NCI-H1436 treated with DMSO at 0.1 percent for 48 hours (cell line): Measurements from ENCODE around the gene KCNB1.

ENCODE experiments used
- DNase-seq: peaks from one replicate; lab custom pipeline; 2025; lab: John Stamatoyannopoulos, UW

KCNB1 gene

DNA sequence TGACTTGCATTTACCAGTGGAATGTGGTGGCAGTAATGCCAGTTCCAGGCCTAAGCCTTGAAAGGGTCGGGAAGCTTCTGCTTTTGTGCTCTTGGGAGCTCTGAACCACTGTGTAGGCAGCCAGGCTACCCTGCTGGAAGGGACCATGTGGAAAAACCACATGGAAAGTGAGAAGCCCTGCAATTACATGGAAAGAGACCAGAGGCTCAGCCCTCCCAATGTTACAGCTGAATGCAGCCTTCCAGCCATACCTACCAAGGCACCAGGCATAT is 14.9 kb upstream of the KCNB1 start:
- no peak for DNase-seq

DNA sequence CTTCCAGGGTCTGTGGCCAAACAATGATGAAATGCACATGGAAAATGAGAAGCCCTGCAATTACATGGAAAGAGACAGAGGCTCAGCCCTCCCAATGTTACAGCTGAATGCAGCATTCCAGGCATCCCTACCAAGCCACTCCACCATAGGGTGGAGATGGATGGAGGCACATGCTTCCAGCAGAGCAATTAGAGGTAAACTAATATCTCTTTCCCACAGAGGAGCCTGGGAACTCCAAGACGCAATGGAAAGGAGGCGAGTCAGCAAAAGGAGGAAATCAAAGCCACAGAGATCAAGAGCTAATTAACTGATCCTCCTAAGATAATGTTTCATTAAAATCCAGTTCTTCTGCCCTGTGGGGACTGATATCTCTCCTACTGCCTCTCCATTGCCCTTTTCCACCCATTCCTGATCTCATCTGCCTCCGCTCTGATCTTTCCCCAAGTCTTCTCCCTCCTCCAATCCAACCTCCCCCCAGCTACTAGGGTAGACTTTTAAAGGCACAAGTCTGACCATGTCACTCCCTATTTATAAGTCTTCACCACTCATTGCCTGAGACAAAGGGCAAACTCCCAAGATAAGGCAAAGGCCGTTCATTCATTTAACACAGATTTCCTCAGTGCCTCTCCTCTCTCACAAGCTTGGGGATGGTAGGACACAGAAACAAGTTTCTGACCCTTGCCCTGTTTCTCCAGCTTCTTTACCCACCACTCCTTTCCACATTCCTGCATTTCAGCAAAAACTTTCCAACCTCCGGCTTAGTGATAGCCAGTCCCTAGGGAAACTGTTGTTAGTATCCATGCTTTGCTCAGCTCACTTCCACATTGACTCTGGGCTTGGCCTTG is 14.3 kb upstream of the KCNB1 start:
- no peak for DNase-seq

DNA sequence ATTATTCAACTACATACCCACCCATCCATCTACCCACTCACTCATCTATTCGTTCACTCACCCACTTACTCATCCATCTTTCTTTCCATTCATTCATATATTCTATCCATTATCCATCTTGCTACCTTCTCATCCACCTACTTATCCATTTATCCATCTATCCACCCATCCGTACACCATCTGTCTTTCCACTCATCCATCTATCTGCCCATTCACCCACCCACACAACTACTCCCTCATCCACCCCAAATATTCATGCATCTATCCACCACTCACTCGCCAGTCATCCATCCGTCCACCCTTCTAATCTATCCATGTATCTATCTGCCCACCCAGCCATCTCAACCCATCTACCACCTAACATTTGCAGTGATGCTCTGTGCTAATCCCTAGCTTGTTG is 13.6 kb upstream of the KCNB1 start:
- no peak for DNase-seq

DNA sequence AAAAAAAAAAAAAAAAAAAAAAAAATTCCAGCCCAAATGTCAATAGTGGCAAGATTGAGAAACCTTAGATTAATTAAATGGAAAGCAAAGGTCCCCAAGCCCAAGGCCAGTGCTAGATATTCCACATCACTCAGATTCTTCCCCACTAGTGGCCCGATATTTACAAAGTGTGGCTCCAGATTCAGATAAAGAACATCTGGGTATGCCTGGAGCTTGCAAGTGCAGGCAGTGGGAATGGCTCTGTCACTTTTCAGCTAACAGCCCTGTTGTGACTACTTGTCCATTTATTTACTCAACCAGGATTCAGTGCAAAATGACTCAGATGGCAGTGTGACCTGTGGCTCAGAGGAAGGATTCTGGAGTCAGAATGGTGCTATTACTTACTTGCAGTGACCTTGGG is 8.2 kb upstream of the KCNB1 start:
- DNase-seq, result no peak

- DNase-seq, result no peak
Observed at GRCh38 chr20:49489688-49490087, 7.2 kb upstream of the KCNB1 start.

GRCh38 chr20:49486064-49486463 is 3.6 kb upstream of the KCNB1 start:
- no peak for DNase-seq

GRCh38 chr20:49485563-49485962 is 3.1 kb upstream of the KCNB1 start:
- no peak for DNase-seq

DNA sequence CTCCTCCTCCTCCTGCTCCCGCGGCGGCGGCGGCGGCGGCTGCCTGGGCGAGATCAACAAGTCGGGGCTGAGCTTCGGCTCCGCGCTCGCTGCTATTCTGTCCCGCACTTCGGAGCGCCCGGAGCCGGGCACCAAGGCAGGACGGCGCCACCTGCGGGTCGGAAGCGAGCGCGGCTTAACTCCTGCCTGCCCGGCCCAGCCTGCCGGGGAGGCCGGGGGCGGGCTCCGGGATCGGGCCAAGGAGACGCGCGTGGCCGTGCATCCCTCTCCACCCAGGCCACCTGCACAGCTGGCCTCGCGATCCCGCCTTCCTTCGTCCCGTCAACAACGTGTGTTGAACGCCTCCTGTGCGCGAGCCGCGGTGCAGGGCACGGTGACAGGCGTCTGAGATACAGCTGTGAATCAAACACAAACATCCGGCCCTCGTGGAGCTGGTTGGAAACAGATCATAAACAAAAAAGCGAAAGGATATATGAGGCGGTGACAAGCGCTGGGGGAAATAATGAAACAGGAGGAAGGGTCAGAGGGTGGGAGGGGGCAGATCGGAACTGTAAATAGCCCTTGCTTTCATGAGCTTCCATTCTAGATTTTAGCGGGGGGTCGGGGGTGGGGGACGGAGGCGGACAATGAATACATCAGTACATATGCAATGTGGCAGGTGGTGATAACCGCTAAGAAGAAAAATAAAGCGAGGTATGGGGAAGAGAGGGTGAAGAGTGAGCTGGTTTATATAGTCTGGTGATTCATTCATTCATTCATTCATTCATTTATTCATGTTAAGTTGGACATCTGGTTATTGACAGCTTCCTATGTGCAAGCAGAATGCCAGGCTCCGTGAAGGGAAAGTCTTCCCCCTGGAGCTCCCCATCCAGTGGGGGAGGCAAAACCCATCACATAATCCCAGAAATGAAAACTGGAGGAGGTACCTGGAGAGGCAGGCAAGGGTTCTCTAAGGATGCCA is 2.0 kb upstream of the KCNB1 start:
- peak; percentile 8 for DNase-seq

DNA sequence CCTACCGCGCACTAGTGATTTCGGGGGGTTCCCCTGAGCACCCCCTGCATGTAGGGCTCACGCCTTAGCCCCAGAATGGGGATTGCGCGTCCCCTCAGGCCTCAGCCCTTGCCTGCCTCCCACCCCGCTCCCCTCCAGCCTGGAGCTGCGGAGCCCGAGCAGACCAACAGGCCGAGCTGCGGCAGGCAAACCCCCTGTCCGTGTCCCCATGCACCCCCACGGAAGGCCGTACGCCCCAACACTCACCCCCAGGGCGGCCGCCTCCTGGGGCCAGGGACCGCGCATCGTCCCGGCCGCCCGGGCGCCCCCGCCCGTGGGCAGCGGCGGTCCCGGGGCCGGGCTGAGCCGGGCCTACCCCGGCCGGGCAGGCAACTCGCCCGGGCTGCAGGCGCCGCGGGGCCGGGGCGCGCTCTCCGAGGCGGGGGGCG is 1.2 kb upstream of the KCNB1 start:
- DNase-seq, result no peak

GRCh38 chr20:49483018-49483695 is 689 bp upstream of the KCNB1 start:
- DNase-seq, result no peak

GRCh38 chr20:49482173-49482572 is 295 bp downstream of the KCNB1 start:
- DNase-seq, result no peak

- DNase-seq, result no peak
Observed at GRCh38 chr20:49481116-49481515, 1.4 kb downstream of the KCNB1 start.

DNA sequence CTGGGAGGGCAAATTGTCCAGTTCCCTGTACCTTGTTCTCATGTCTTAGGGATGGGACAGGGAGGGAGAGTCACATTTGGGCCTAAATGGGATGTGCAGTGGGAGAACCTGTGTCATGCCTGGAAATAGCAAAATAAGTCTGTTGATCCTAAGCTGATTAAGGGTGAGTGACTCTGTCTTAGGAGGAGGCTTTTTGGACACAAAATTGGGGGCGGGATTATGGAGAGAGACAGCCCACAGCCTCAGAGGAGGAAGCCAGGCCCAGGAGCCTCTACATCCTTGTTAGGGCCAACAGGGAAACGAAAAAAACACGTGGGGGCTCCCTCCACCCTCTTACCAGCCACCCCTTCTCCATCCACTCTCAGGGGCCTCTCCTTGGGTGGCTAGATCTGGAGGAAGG is 2.2 kb downstream of the KCNB1 start:
- no peak for DNase-seq

DNA sequence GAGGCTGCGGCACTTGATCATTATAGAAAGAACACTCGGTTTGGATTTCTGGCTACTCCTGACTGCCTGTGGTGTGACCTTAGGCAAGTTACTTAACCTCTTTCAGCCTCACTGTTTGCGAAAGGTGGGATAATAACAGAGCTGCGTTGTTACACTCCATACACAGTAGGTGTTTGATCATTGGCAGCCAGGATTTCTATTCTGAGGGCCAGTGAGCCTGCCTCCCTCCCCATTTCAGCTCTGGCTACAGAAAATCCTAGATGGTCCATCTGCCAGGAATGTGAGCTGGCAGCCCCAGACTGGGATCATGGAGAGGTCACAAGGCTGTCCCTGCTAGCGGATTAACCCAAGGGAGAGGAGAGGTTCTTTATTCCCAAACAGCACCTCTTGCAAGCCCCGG is 2.7 kb downstream of the KCNB1 start:
- no peak for DNase-seq

GRCh38 chr20:49478754-49479689 is 3.4 kb downstream of the KCNB1 start:
- DNase-seq, result no peak

GRCh38 chr20:49478266-49478665 is 4.2 kb downstream of the KCNB1 start:
- no peak for DNase-seq

GRCh38 chr20:49477200-49477599 is 5.3 kb downstream of the KCNB1 start:
- no peak for DNase-seq

GRCh38 chr20:49476016-49476355 is 6.5 kb downstream of the KCNB1 start:
- DNase-seq, result no peak

DNA sequence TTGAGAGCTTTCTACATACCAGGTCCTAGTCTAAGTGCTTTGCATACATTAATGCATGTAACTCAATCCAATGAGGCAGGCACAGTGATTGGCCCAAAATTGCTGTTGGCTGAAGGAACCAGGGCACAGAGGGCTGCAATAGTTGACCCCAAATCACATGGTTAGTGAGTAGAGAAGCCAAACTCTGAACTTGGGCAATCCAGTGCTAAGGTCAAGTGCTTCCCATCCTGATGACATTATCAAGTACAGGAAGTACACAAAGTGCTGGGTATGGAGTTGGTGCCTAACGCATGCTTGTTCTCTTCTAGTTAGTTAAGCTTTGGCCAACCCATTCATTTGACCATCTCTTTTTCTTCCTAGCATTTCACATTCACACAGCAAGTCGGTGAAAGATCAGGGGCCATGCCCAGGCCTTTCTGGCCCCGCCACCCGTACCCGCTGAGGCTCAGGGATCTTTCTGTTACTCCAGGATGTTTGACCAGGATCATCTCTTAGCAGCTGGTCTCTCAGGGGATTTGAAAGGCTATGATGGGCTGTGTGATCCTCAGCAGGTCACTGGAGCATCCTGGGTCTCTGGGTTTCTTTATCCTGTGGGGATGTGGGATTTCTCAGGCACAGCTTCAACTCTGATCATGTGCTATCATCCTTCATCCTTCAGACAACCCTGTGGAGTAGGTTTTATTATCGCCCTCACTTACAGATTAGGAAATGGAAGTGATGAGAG is 7.0 kb downstream of the KCNB1 start:
- no peak for DNase-seq

GRCh38 chr20:49471397-49471796 is 11.1 kb downstream of the KCNB1 start:
- no peak for DNase-seq

GRCh38 chr20:49470922-49471321 is 11.5 kb downstream of the KCNB1 start:
- no peak for DNase-seq
